ENCODE measurements around the gene CYP27B1. TPM values are rescaled to one million over a fixed set of nuclear protein-coding genes. Genes with fewer than 3 reads are reported as not detected.
A peak's percentile ranks its signal among the peaks of the same experiment; 100 is the strongest.

The CYP27B1 gene
- total and polyA plus RNA-seq, 2 donors from 2014 or later: 3.5 to 33.4 TPM

GRCh38 chr12:57813971-57814772, 47.3 kb upstream of the CYP27B1 start:
- Histone ChIP-seq H3K27me3 (ENCODE audit: control insufficient read depth, insufficient read depth, low read length) (no peaks in the 10 kb centered on the region), H3K4me1 (ENCODE audit: control insufficient read depth in 2 of 3, insufficient read depth in 2 of 3, low read depth in 1 of 3, low read length in 3 of 3) (peaks cover 0 to 16% (median 16%) of the 10 kb centered on the region in 3 donors), H3K36me3 (ENCODE audit: control insufficient read depth in 2 of 3, insufficient read depth in 3 of 3, low read length in 3 of 3) (peaks cover 0 to 40% (median 11%) of the 10 kb centered on the region in 3 donors), H3K9me3 (ENCODE audit: control insufficient read depth in 2 of 3, insufficient read depth in 1 of 3, low read length in 3 of 3) (no peaks in the 10 kb centered on the region), H3K9ac (ENCODE audit: low read length in 3 of 3) (no peak overlapping the region), H3K4me3 (ENCODE audit: low read length in 3 of 3) (no peak overlapping the region), H3K27ac (ENCODE audit: low read depth in 2 of 2, low read length in 2 of 2) (no peak overlapping the region)
- DNase-seq: peak in 1 of 5 donors; percentile 43
- no peak for FAIRE-seq
- no peak for TF ChIP-seq CTCF (IDR thresholded peaks at IDR 0.05; ENCODE audit: borderline replicate concordance, extremely low read depth, insufficient read depth)
- intact Hi-C loops (cut with DNase I): no loop called here

GRCh38 chr12:57813111-57813970, 46.5 kb upstream of the CYP27B1 start:
- Histone ChIP-seq H3K4me3 (ENCODE audit: low read length in 3 of 3) (no peak overlapping the region), H3K9ac (ENCODE audit: low read length in 3 of 3) (no peak overlapping the region), H3K4me1 (ENCODE audit: control insufficient read depth in 2 of 3, insufficient read depth in 2 of 3, low read depth in 1 of 3, low read length in 3 of 3) (peaks cover 0 to 16% (median 16%) of the 10 kb centered on the region in 3 donors), H3K9me3 (ENCODE audit: control insufficient read depth in 2 of 3, insufficient read depth in 1 of 3, low read length in 3 of 3) (no peaks in the 10 kb centered on the region), H3K27me3 (ENCODE audit: control insufficient read depth, insufficient read depth, low read length) (no peaks in the 10 kb centered on the region), H3K27ac (ENCODE audit: low read depth in 2 of 2, low read length in 2 of 2) (no peak overlapping the region), H3K36me3 (ENCODE audit: control insufficient read depth in 2 of 3, insufficient read depth in 3 of 3, low read length in 3 of 3) (peaks cover 0 to 40% (median 8%) of the 10 kb centered on the region in 3 donors)
- TF ChIP-seq CTCF (IDR thresholded peaks at IDR 0.05; ENCODE audit: borderline replicate concordance, extremely low read depth, insufficient read depth): no peak
- DNase-seq (no peak), FAIRE-seq (no peak)
- intact Hi-C loops (cut with DNase I): no loop called here

GRCh38 chr12:57811028-57811755, 44.3 kb upstream of the CYP27B1 start:
- FAIRE-seq: no peak
- no peak overlapping the region for H3K4me3 ChIP-seq (ENCODE audit: low read length in 3 of 3)
- no peak for TF ChIP-seq CTCF (IDR thresholded peaks at IDR 0.05; ENCODE audit: borderline replicate concordance, extremely low read depth, insufficient read depth)
- intact Hi-C loops (cut with DNase I): no loop called here
- no peaks in the 10 kb centered on the region for H3K9me3 ChIP-seq (ENCODE audit: control insufficient read depth in 2 of 3, insufficient read depth in 1 of 3, low read length in 3 of 3)
- H3K27me3 ChIP-seq (ENCODE audit: control insufficient read depth, insufficient read depth, low read length): no peaks in the 10 kb centered on the region
- H3K4me1 ChIP-seq (ENCODE audit: control insufficient read depth in 2 of 3, insufficient read depth in 2 of 3, low read depth in 1 of 3, low read length in 3 of 3): peaks cover 0 to 9% (median 6%) of the 10 kb centered on the region in 3 donors
- no peak for DNase-seq
- no peak overlapping the region for H3K9ac ChIP-seq (ENCODE audit: low read length in 3 of 3)
- peaks cover 3 to 59% (median 27%) of the 10 kb centered on the region in 3 donors for H3K36me3 ChIP-seq (ENCODE audit: control insufficient read depth in 2 of 3, insufficient read depth in 3 of 3, low read length in 3 of 3)
- H3K27ac ChIP-seq (ENCODE audit: low read depth in 2 of 2, low read length in 2 of 2): no peak overlapping the region

Data from kidney (tissue), 14 donors.